ENCODE data around the gene LBR. TPM values are rescaled to one million over a fixed set of nuclear protein-coding genes. Genes with fewer than 3 reads are reported as not detected.

Gene LBR
- total and polyA plus RNA-seq, 4 donors, result 14.3 to 201 (median 22.6) TPM

- Histone ChIP-seq H3K9me3 (ENCODE audit: control insufficient read depth in 4 of 4, low read length in 3 of 4) (no peaks in the 10 kb centered on the region), H3K9ac (ENCODE audit: low read depth in 1 of 2, low read length in 2 of 2) (no peak overlapping the region), H3K4me3 (ENCODE audit: low read depth in 1 of 3, low read length in 3 of 3) (no peak overlapping the region), H3K27ac (ENCODE audit: low read depth in 1 of 2, low read length in 2 of 2) (no peak overlapping the region), H3K27me3 (ENCODE audit: control insufficient read depth in 4 of 4, insufficient read depth in 4 of 4, low read length in 3 of 4) (no peaks in the 10 kb centered on the region), H3K36me3 (ENCODE audit: control insufficient read depth in 4 of 4, insufficient read depth in 3 of 4, low read depth in 1 of 4, low read length in 3 of 4) (no peaks in the 10 kb centered on the region), H3K4me1 (ENCODE audit: control insufficient read depth in 4 of 4, insufficient read depth in 4 of 4, low read length in 3 of 4) (peaks cover 0 to 20% (median 14%) of the 10 kb centered on the region in 4 donors)
- DNase-seq (ENCODE audit: low spot score), result no peak
- WGBS, result 92% methylated on average over 7 of the region's 7 CpGs
- no peak for TF ChIP-seq EGR1 (IDR thresholded peaks at IDR 0.05; ENCODE audit: low read depth in 2 of 2)
- no peak for TF ChIP-seq MAX (IDR thresholded peaks at IDR 0.05)
- no peak for TF ChIP-seq YY1 (IDR thresholded peaks at IDR 0.05)
- no peak for TF ChIP-seq HNF4A (conservative IDR thresholded peaks at IDR 0.05)
- no peak for TF ChIP-seq RXRA (IDR thresholded peaks at IDR 0.05)
- TF ChIP-seq NR2F2 (IDR thresholded peaks at IDR 0.05), result no peak
- TF ChIP-seq ATF3 (IDR thresholded peaks at IDR 0.05), result no peak
- no peak for TF ChIP-seq FOXA1 (IDR thresholded peaks at IDR 0.05)
- TF ChIP-seq SP1 (IDR thresholded peaks at IDR 0.05), result no peak
- TF ChIP-seq TAF1 (conservative IDR thresholded peaks at IDR 0.05), result no peak
- TF ChIP-seq, protein P1, sequence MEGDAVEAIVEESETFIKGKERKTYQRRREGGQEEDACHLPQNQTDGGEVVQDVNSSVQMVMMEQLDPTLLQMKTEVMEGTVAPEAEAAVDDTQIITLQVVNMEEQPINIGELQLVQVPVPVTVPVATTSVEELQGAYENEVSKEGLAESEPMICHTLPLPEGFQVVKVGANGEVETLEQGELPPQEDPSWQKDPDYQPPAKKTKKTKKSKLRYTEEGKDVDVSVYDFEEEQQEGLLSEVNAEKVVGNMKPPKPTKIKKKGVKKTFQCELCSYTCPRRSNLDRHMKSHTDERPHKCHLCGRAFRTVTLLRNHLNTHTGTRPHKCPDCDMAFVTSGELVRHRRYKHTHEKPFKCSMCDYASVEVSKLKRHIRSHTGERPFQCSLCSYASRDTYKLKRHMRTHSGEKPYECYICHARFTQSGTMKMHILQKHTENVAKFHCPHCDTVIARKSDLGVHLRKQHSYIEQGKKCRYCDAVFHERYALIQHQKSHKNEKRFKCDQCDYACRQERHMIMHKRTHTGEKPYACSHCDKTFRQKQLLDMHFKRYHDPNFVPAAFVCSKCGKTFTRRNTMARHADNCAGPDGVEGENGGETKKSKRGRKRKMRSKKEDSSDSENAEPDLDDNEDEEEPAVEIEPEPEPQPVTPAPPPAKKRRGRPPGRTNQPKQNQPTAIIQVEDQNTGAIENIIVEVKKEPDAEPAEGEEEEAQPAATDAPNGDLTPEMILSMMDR (IDR thresholded peaks at IDR 0.05; ENCODE audit: low read depth, low read length, missing input control), result no peak
- no peak for TF ChIP-seq ZBTB33 (IDR thresholded peaks at IDR 0.05)
- TF ChIP-seq JUND (IDR thresholded peaks at IDR 0.05), result no peak
- TF ChIP-seq FOXA2 (IDR thresholded peaks at IDR 0.05), result no peak
- TF ChIP-seq, protein P2, sequence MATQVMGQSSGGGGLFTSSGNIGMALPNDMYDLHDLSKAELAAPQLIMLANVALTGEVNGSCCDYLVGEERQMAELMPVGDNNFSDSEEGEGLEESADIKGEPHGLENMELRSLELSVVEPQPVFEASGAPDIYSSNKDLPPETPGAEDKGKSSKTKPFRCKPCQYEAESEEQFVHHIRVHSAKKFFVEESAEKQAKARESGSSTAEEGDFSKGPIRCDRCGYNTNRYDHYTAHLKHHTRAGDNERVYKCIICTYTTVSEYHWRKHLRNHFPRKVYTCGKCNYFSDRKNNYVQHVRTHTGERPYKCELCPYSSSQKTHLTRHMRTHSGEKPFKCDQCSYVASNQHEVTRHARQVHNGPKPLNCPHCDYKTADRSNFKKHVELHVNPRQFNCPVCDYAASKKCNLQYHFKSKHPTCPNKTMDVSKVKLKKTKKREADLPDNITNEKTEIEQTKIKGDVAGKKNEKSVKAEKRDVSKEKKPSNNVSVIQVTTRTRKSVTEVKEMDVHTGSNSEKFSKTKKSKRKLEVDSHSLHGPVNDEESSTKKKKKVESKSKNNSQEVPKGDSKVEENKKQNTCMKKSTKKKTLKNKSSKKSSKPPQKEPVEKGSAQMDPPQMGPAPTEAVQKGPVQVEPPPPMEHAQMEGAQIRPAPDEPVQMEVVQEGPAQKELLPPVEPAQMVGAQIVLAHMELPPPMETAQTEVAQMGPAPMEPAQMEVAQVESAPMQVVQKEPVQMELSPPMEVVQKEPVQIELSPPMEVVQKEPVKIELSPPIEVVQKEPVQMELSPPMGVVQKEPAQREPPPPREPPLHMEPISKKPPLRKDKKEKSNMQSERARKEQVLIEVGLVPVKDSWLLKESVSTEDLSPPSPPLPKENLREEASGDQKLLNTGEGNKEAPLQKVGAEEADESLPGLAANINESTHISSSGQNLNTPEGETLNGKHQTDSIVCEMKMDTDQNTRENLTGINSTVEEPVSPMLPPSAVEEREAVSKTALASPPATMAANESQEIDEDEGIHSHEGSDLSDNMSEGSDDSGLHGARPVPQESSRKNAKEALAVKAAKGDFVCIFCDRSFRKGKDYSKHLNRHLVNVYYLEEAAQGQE (IDR thresholded peaks at IDR 0.05), result no peak
- no peak for TF ChIP-seq GABPA (IDR thresholded peaks at IDR 0.05 in 1 of 2, conservative IDR thresholded peaks at IDR 0.05 in 1 of 2)
- no peak for TF ChIP-seq HNF4G (IDR thresholded peaks at IDR 0.05)
- TF ChIP-seq RAD21 (IDR thresholded peaks at IDR 0.05), result no peak
Measured at GRCh38 chr1:225430301-225430700, 2.5 kb upstream of the LBR start.

Measured in liver (tissue), 9 donors.